Mucosa of descending colon (tissue), 3 donors: ENCODE data around the gene TREX2. TPM values are rescaled to one million over a fixed set of nuclear protein-coding genes. Genes with fewer than 3 reads are reported as not detected.

Experiments used
- ATAC-seq: fragments of 200-7000 bp; cut with Tn5 transposase; one replicate; pipeline ENCODE4 v1.9.1; 2020; ENCODE audit warnings: mild to moderate bottlenecking, moderate library complexity
- DNase-seq, 3 donors: peaks; one replicate each; pipeline ENCODE4 v3.0.0-alpha.2; 2020
- H3K36me3 ChIP-seq: fragments of 200-600 bp; one replicate; pipeline ENCODE4 v1.8.0; 2021; ENCODE audit warnings: low read depth, mild to moderate bottlenecking
- H3K4me1 ChIP-seq: fragments of 200-600 bp; one replicate; pipeline ENCODE4 v1.8.0; 2021; ENCODE audit warnings: low read depth, mild to moderate bottlenecking
- H3K4me3 ChIP-seq: fragments of 200-600 bp; one replicate; pipeline ENCODE4 v1.8.0; 2021; ENCODE audit warnings: mild to moderate bottlenecking
- H3K9me3 ChIP-seq: fragments of 200-600 bp; one replicate; pipeline ENCODE4 v1.8.0; 2021; ENCODE audit warnings: mild to moderate bottlenecking
- CTCF ChIP-seq: fragments of 200-600 bp; IDR thresholded peaks from one replicate; pipeline ENCODE4 v1.8.0; 2022; ENCODE audit warnings: antibody characterized with exemption, mild to moderate bottlenecking
- intact Hi-C, 2 donors: fragments of 100-400 bp; cut with DNase I in 1 of 2; cut with micrococcal nuclease in 1 of 2; formaldehyde crosslinking; loops; one replicate each; pipeline versions ENCODE4 v1.11.0 to v1.11.1; 2022; cut with DNase I, micrococcal nuclease
- total RNA-seq, 3 donors: library from RNA; stranded (reverse); fragmentation: NEBNext Ultra II Directional in 2 of 3; extraction: Animal tissue kit (Norgen Biotek cat#: 25700) in 2 of 3; gene quantifications; one replicate each; pipeline versions ENCODE4 v1.2.1 to v1.2.4, GENCODE V29; 2021 to 2023
- donor health status: DM: no; HTN: no; CAD: no; lungs with moderate emphysema.
- donor health status: DM: no; HTN: no; CAD: no.
- donor health status: DM: no; HTN: yes; CAD: no.

The TREX2 gene
- total RNA-seq, 3 donors from 2014 or later, result 0.55 to 1.2 (median 0.63) TPM

- H3K36me3 ChIP-seq, result no peaks in the 10 kb centered on the region
- intact Hi-C loops, result no loop called here
- ATAC-seq, result no peak
These were observed 12.1 kb upstream of the TREX2 start for GRCh38 chrX:153457827-153458466.

GRCh38 chrX:153457136-153457825, 11.4 kb upstream of the TREX2 start:
- intact Hi-C loops, result no loop called here
- ATAC-seq (no peak), DNase-seq (no peak)
- Histone ChIP-seq H3K36me3 (no peaks in the 10 kb centered on the region), H3K4me3 (no peak overlapping the region), H3K9me3 (no peaks in the 10 kb centered on the region), H3K4me1 (no peaks in the 10 kb centered on the region)
- TF ChIP-seq CTCF, result no peak

More at GRCh38 chrX:153457827-153458466, 12.1 kb upstream of the TREX2 start:
- no peak for DNase-seq
- TF ChIP-seq CTCF, result no peak
- Histone ChIP-seq H3K4me3 (no peak overlapping the region), H3K9me3 (no peaks in the 10 kb centered on the region), H3K4me1 (no peaks in the 10 kb centered on the region)

GRCh38 chrX:153456704-153457103, 10.8 kb upstream of the TREX2 start:
- intact Hi-C loops, result no loop called here
- no peak for ATAC-seq
- Histone ChIP-seq H3K4me1 (no peaks in the 10 kb centered on the region), H3K4me3 (no peak overlapping the region), H3K9me3 (no peaks in the 10 kb centered on the region), H3K36me3 (no peaks in the 10 kb centered on the region)
- TF ChIP-seq CTCF, result no peak
- DNase-seq, result no peak

- Histone ChIP-seq H3K36me3 (no peaks in the 10 kb centered on the region), H3K9me3 (no peaks in the 10 kb centered on the region), H3K4me1 (no peaks in the 10 kb centered on the region), H3K4me3 (no peak overlapping the region)
- DNase-seq (no peak), ATAC-seq (no peak)
- intact Hi-C loops, result no loop called here
- no peak for TF ChIP-seq CTCF
These were observed 10.3 kb upstream of the TREX2 start for GRCh38 chrX:153456161-153456560.

GRCh38 chrX:153455571-153455970, 9.7 kb upstream of the TREX2 start:
- no peaks in the 10 kb centered on the region for H3K9me3 ChIP-seq
- intact Hi-C loops, result no loop called here
- no peak overlapping the region for H3K4me3 ChIP-seq
- ATAC-seq, result no peak
- no peak for TF ChIP-seq CTCF
- no peaks in the 10 kb centered on the region for H3K36me3 ChIP-seq
- H3K4me1 ChIP-seq, result no peaks in the 10 kb centered on the region
- no peak for DNase-seq
